ENCODE data around the gene PSD2.
"Not testable (repeated sequence)": the region's sequence is repeated elsewhere in the genome, so short reads cannot be mapped to it uniquely, and the experiment has no call there.

The PSD2 gene

GRCh38 chr5:139792655-139793054, 3.0 kb upstream of the PSD2 start:
- not testable (repeated sequence) for DNase-seq

DNA sequence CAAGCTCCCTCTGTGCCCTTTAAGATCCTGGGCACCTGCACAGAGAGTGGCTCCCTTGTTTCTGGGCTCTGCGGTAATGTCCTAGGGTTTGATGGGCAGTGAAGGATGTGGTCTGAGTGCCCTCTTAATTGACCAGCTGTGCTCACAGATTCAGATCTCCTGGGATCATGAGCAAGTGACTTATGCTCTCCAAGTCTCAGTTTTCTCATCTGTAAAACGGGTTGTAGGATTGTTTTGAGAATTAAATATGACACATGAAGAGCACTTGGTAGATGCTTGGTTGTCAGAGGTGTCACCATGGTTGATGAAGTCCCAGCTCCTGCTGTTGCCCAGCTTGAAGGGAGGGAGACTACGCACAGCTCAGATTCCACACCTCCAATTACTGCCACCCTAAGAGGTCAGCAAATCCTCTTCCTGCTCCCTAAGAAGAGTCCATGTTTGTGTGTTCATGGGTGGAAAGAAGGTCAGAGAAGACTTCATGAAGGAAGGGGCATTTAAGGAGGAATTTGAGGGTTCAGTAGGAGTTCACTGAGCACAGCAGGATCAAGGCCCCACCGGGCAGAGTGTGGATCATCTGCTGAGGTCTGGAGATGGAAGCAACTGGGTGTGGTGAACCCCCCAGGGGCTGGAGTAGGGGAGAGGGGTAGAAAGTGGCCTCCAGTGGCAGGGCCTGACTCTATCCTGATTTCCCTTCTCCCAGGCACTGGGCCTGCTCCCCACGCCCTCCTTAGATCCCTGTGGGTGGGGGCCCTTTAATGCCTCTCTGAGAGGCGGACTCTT, 1.4 kb upstream of the PSD2 start:
- no peak for DNase-seq

- no peak for DNase-seq
Observed at GRCh38 chr5:139796061-139796806, 626 bp downstream of the PSD2 start.

DNA sequence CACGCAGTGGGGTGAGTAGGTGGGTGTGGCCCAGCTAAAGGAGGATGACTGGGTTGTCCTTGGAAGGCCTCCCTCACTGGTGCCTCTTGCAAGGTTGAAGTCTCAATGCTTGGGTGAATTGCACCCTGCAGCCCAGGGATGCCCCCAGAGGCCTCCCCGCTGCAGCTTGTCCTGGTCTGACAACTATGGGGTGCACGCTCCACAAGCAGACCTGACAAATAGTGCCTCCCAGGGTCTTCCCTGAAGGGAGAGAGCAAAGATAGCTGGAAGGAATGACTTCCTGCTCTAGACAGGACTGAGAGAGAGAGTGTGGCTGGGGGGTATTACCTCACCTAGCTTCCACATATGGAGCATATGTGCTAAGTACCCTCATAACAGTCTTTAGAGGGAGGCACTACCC, 1.7 kb downstream of the PSD2 start:
- DNase-seq = no peak

GRCh38 chr5:139797856-139798510, 2.4 kb downstream of the PSD2 start:
- no peak for DNase-seq

- DNase-seq = no peak
Observed at GRCh38 chr5:139798883-139799282, 3.3 kb downstream of the PSD2 start.

- no peak for DNase-seq
Observed at GRCh38 chr5:139799359-139799758, 3.8 kb downstream of the PSD2 start.

- no peak for DNase-seq
Observed at GRCh38 chr5:139803978-139804377, 8.4 kb downstream of the PSD2 start.

DNA sequence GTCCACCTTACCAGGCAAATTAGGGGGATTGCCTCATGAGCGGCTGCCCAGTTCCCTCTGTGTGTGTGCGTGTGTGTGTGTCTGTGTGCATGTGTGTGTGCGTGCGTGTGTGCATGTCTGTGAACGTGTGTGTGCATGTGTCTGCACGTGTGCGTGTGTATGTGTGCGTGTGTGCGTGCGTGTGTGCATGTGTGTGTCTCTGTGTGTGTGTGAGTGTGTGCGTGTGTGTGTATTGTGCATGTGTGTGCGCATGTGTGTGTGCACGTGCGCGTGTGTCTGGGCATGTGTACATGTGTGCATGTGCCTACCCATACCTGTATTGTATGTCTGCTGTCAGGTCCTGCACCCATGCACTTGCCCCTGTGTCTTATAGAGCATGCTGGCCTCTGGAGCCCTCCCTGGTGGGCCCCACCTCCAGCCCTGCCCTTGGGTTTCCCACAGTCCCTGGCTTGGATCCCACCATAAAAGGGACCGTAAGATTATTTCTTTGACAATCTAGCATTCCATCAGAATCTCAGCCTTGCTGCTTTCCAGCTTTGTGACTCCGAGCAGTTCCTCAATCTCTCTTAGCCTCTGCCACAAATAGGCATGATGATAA, 9.3 kb downstream of the PSD2 start:
- no peak for DNase-seq

GRCh38 chr5:139805545-139805944, 9.9 kb downstream of the PSD2 start:
- DNase-seq = no peak

DNA sequence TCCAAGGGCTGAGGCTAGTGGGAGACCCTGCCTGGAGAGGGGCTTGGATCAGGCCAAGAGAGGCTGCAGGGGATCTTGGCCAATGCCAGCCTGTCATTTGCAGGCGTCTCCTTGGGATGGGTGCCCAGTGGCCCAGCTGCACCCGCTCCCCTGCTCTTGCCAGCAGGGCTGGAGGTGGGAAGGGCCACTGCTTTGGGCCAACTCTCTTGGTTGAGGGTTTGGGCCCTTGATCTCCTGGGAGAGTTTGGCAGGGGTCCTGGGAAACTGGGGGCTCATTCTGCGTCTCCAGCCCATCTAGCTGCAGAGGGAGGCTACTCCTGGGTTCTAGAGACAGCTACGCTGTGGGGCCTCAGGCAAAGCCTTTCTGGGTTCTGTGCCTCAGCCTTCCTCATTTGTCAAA, 10.5 kb downstream of the PSD2 start:
- no peak for DNase-seq

GRCh38 chr5:139806726-139807646, 11.4 kb downstream of the PSD2 start:
- DNase-seq = no peak

GRCh38 chr5:139807647-139808030, 12.0 kb downstream of the PSD2 start:
- no peak for DNase-seq

DNA sequence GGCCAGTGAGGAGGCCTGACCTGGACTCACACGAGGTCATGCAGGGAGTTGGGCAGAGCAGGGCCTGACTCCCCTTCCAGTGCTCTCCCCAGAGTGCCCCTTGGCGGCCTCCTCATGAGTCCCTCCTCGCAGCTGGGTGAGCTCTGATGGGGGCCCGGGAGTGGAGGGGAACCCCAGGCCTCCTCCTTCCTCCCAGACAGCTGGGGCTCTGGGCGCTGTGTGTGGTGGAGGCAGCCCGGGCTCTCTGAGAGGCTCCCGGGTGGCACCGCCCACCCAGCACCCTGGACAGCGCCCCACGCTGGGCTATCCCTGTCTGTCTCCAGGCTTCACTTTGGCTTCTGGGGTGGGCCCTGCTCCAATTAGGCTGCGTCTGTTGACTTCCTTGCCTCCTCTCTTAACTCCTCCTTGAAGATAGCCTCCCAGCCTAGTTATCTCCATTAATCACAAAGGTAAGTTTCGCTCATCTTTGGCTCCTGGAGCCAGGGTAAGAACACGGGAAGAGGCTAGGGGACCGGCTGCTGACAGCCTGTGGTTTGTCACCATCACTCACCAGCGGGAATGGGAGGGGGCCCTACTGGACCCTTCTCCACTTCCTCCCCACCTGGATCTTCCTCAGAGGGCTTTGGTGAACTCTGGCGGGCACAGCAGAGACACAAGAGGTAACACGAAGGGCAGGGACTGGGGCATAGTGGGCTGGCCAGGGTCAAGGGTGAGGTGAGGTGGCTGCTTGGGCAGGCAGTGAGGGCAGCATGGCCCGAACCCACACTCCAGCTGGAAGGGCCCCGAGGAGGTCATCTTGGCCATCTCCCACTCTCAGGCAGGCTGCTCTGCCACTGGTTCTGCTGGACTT, 13.1 kb downstream of the PSD2 start:
- no peak for DNase-seq

GRCh38 chr5:139809331-139809810, 13.8 kb downstream of the PSD2 start:
- no peak for DNase-seq

GRCh38 chr5:139810341-139811273, 15.0 kb downstream of the PSD2 start:
- no peak for DNase-seq

DNA sequence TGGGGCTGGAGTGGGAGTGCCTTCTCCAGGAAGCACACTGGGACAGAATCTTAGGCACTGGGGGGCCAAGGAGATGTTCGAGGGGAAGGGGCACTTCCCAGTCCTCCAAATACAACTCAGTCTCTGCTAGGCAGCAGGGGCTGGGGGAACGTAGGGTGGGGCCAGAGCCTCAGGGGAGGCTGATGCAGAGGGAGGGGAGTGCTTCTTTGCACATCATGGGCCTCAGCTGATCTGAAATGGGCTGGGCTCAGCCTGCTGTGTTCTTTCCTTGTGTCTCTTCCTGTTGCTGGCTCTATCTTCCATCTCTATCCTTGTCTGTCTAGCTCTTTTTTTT, 15.6 kb downstream of the PSD2 start:
- DNase-seq = no peak

DNA sequence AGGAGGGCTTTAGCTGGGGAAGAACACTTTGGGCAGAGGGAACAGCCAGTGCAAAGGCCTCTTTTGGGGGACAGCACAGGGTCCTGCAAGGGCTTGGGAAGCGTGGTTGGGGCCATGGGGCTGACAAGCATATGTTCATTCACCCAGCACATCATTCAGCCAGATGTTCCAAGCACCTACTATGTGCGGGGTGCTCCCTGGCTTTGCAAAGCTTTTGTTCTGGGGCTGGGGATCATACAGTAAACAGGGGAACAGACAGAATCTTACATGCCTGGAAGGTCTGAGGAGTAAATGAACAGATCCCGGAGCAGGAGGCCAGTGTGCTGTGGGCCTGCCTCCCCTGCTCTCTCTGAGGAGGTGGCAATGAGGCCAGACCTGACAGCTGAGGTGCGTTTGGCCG, 16.7 kb downstream of the PSD2 start:
- no peak for DNase-seq

DNA sequence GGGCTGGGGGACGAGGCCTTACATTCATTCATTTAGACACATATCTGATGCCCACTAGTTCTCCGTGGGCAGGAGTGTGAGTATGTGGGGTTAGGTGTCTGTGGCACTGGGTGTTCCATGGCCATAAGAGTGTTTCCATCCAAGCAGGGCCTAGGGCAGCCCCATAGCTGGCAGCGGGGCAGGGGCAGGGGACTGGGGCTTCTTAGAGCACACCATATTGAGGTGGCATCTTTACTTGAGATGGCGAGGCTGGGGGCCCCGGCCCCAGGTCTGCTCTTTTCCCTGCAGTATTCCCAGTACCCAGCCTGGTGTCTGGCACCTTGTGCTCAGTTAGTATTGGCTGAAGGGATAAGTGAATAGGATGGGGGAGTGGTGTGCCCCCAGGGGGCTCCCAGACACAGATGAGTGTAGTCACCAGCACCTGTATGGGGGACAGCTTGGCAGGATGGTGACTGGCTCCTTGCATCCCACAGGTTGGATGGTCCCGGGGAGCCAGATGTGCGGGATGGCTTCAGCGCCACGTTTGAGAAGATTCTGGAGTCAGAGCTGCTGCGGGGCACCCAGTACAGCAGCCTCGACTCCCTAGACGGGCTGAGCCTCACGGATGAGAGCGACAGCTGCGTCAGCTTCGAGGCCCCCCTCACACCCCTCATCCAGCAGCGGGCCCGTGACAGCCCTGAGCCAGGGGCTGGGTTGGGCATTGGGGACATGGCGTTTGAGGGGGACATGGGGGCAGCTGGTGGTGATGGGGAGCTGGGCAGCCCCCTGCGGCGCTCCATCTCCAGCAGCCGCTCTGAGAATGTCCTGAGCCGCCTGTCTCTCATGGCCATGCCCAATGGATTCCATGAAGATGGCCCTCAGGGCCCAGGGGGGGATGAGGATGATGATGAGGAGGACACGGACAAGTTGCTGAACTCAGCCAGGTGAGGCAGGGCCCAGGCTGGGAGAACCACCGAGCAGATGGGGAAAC, 17.5 kb downstream of the PSD2 start:
- no peak for DNase-seq
